Keratinocyte (primary cell): Measurements from ENCODE around the gene ECM2.

ENCODE experiments used
- CTCF ChIP-seq, 3 experiments: IDR thresholded peaks in 1 of 3; conservative IDR thresholded peaks in 1 of 3; optimal IDR thresholded peaks in 1 of 3; 2 replicates in 2 of 3; 3 replicates in 1 of 3; pipeline versions ENCODE3 to v1.5.1; 2011; ENCODE audit warnings: low read length in 3 of 3, mild to moderate bottlenecking in 3 of 3, moderate library complexity in 2 of 3, control low read depth in 1 of 3, inconsistent platforms in 1 of 3; ENCODE audit not compliant: insufficient read depth in 2 of 3; ENCODE audit errors: extremely low read depth in 1 of 3
- EZH2 ChIP-seq: IDR thresholded peaks from one replicate; pipeline ENCODE4 v1.6.1; 2012; ENCODE audit warnings: inconsistent platforms, mild to moderate bottlenecking, low read length, moderate library complexity

DNA sequence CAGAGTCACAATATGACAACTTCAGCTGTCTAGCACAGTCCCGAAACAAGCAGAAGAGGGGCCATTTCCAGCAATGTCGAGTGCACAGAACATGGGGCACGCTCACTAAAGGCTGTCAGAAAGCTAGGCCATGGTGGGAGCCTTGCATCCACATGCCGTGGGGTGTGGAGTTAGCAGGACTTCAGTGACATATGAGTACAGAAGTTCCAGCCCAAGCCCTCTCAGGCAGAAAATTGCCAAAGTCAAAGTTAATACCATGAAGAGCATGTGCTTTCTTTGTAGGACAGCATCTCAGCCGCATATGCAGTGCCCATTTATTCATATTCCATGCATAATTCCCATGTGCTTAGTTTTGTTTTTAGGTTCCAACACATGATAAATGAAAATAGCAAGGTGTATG lies 26.7 kb downstream of the ECM2 start:
- TF ChIP-seq CTCF (optimal IDR thresholded peaks at IDR 0.05 in 1 of 3, IDR thresholded peaks at IDR 0.05 in 1 of 3, conservative IDR thresholded peaks at IDR 0.05 in 1 of 3; ENCODE audit: extremely low read depth in 1 of 3, insufficient read depth in 2 of 3, low read length in 3 of 3) (no peak), EZH2 (no peak)
